Mononuclear cell (primary cell): ENCODE results near the gene SLC35A2. TPM values are rescaled to one million over a fixed set of nuclear protein-coding genes. Genes with fewer than 3 reads are reported as not detected.

ENCODE experiments used
- H3K27me3 ChIP-seq: 2 replicates; pipeline ENCODE4 v1.6.0; 2011; ENCODE audit warnings: low read length, control low read depth; ENCODE audit not compliant: insufficient read depth
- H3K4me1 ChIP-seq: 2 replicates; pipeline ENCODE4 v1.5.1; 2011; ENCODE audit warnings: mild to moderate bottlenecking, low read length, control low read depth; ENCODE audit not compliant: insufficient read depth
- H3K4me3 ChIP-seq: 2 replicates; pipeline ENCODE4 v1.5.1; 2011; ENCODE audit warnings: mild to moderate bottlenecking, low read length, moderate library complexity
- H3K9me3 ChIP-seq: 2 replicates; pipeline ENCODE4 v1.5.1; 2011; ENCODE audit warnings: low read depth, mild to moderate bottlenecking, control low read depth, low read length
- total RNA-seq: library from RNA; depleted of rRNA; stranded (reverse); fragments of >200 nt; gene quantifications from one replicate; pipeline ENCODE4 v1.2.3, GENCODE V29; 2012

SLC35A2 gene
- total RNA-seq, 1 donor, result 8.5 TPM

DNA sequence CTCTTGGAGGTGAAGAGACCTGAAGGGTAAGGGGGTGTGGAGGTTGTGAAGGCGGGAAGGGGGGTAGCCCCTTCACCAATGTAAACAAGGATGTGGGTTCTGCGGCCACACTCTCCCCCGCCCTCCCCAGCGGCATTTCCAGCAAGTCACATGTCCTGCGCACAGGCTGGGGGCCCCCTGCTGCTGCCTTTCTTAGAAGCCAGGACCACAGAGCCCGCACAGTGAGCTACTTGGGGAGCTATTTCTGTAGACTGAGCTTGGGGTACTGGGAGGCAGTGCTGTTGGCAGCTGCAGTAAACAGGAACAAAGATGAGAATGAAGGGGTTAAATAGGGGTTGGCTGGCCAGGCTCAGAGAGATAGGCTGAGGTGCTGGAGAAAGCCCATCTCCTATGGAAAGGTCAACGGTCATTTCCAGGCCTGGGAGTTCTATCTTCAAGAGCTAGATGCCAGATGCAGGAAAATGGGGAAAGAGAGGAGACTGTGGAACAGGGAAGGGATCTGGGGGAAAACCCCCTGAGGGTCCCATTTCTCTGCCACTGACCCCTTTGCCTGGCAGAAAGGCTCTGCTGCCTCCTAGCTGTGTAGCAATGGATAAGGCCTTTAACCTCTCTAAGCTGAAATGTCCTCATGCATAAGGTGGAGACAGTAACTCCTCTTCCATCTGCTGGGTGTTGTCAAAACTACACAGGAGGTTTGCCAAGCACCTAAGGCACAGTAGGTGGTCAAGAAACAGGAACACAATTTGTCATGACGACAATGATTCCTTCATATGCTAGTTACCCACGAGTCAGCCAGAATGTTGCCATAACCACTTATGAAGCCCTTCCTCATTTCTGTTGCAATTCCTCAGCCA, 25.8 kb upstream of the SLC35A2 start:
- Histone ChIP-seq H3K4me1 (peaks cover 88% of the 10 kb centered on the region), H3K9me3 (no peaks in the 10 kb centered on the region), H3K4me3 (no peak overlapping the region), H3K27me3 (no peaks in the 10 kb centered on the region)

DNA sequence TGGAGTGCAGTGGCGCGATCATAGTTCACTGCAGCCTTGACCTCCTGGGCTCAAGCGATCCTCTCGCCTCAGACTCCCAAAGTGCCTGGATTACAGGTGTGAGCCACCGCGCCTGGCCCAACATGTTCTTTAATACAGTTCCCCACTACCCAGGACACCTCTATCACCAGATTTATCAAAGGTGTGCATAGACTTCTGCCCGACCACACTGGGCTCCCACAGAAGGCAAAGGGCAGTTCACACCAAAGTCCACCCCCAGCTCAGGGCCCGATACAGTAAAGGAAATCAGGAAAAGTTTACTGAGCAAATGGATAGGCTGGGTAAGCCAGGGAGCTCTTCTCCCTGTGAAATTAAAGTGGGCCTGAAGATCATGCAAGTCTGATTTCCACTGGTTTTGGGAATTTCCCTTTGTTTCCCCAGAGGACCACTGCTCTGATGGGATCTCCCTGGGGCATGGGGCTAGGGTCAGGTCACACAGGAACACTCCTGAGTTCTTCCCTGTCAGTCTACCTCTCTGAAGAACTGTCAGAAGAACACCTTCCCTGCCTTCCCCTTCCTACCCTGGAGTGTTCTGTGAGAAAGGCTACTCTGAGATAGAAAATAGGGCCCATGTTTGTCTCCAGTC, 25.1 kb upstream of the SLC35A2 start:
- Histone ChIP-seq H3K27me3 (no peaks in the 10 kb centered on the region), H3K4me3 (no peak overlapping the region), H3K9me3 (no peaks in the 10 kb centered on the region), H3K4me1 (peaks cover 81% of the 10 kb centered on the region)

- H3K27me3 ChIP-seq, result no peaks in the 10 kb centered on the region
- H3K4me3 ChIP-seq, result no peak overlapping the region
- H3K9me3 ChIP-seq, result no peaks in the 10 kb centered on the region
- H3K4me1 ChIP-seq, result peaks cover 68% of the 10 kb centered on the region
Measured at GRCh38 chrX:48935301-48935670, 23.8 kb upstream of the SLC35A2 start.

- no peak overlapping the region for H3K4me3 ChIP-seq
- no peaks in the 10 kb centered on the region for H3K27me3 ChIP-seq
- peaks cover 63% of the 10 kb centered on the region for H3K4me1 ChIP-seq
- no peaks in the 10 kb centered on the region for H3K9me3 ChIP-seq
Measured at GRCh38 chrX:48934581-48935300, 23.3 kb upstream of the SLC35A2 start.

DNA sequence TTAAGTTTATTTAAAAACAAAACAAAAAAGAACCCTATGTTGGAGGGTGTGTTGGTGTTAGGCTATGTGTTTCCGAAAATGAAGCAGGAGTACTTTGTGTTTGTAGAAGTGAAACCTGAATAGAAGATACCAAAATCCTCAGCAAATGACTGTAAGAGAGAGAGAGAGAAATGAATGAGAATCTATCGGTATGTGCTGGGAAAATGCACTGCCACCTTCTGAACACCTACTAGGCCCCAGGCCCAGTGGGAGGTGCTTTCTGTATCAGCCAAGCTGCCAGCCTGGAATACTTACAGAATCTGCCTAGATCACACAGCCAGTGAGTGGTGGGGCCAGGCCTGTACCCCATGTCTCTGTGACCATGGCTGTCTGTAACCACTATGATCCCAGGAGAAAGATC, 22.3 kb upstream of the SLC35A2 start:
- no peak overlapping the region for H3K4me3 ChIP-seq
- peaks cover 53% of the 10 kb centered on the region for H3K4me1 ChIP-seq
- H3K9me3 ChIP-seq, result no peaks in the 10 kb centered on the region
- no peaks in the 10 kb centered on the region for H3K27me3 ChIP-seq

- H3K4me3 ChIP-seq, result no peak overlapping the region
- H3K4me1 ChIP-seq, result peaks cover 9% of the 10 kb centered on the region
- H3K9me3 ChIP-seq, result no peaks in the 10 kb centered on the region
- H3K27me3 ChIP-seq, result no peaks in the 10 kb centered on the region
Measured at GRCh38 chrX:48927736-48928382, 16.4 kb upstream of the SLC35A2 start.

DNA sequence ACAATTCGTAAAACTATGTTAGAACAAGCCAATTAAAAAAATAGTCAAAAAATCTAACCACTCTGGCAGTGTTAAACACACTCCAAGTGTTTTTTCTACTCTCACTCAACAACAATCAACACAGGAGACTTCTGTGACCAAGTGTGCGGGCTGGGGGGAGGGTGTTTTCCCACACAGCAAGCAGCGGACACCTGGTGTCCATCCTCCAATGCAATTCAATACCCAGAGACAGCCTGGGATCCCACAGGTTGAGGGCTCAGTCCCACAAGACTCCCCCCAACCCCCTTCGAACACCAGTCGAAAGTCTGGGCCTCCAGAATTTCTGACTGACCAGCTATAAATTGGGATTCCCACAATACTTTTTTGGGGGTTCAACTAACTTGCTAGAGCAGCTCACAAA, 15.7 kb upstream of the SLC35A2 start:
- no peak overlapping the region for H3K4me3 ChIP-seq
- H3K27me3 ChIP-seq, result no peaks in the 10 kb centered on the region
- peaks cover 11% of the 10 kb centered on the region for H3K4me1 ChIP-seq
- H3K9me3 ChIP-seq, result no peaks in the 10 kb centered on the region

GRCh38 chrX:48924270-48924669, 12.8 kb upstream of the SLC35A2 start:
- peaks cover 39% of the 10 kb centered on the region for H3K4me1 ChIP-seq
- no peak overlapping the region for H3K4me3 ChIP-seq
- H3K27me3 ChIP-seq, result no peaks in the 10 kb centered on the region
- no peaks in the 10 kb centered on the region for H3K9me3 ChIP-seq

DNA sequence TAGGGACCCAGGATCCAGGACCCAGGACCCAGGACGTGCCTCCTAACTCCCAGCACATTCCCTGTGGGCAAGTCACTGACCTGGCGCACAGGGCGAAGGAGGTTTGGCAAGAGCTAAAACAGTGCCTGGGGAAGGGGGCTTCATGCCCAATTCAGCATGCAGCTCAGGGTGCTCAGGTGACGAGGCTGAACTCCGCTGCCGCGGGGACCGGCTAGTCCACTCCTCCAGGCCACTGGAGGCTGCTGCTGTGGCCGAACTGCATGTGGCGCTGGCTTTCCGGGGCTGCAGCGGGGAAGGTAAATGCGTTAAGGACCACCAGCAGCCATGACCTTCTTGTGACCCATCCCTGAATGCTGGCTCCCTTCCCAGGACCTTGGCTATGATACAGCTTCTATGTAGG, 12.3 kb upstream of the SLC35A2 start:
- Histone ChIP-seq H3K4me1 (peaks cover 39% of the 10 kb centered on the region), H3K27me3 (no peaks in the 10 kb centered on the region), H3K4me3 (no peak overlapping the region), H3K9me3 (no peaks in the 10 kb centered on the region)

DNA sequence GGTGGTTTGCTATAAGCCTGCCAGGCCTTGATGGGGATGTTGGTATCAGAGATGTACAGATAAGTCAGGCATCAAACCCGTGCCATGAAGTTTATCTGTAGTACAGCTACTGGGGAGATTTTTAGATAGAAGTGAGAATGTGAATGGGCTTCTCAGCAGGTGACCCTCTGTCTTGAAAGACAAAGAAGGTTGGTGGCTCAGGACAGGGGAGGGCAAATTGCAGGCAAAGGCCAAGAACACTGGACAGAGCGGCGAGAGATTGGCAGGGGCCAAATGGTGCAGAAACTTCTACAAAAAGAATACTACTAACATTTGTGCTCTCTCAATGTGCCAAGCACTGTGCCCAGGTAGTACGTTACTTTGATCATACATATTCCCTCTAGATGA, 9.3 kb upstream of the SLC35A2 start:
- Histone ChIP-seq H3K27me3 (no peaks in the 10 kb centered on the region), H3K4me3 (no peak overlapping the region), H3K9me3 (no peaks in the 10 kb centered on the region), H3K4me1 (peaks cover 46% of the 10 kb centered on the region)

DNA sequence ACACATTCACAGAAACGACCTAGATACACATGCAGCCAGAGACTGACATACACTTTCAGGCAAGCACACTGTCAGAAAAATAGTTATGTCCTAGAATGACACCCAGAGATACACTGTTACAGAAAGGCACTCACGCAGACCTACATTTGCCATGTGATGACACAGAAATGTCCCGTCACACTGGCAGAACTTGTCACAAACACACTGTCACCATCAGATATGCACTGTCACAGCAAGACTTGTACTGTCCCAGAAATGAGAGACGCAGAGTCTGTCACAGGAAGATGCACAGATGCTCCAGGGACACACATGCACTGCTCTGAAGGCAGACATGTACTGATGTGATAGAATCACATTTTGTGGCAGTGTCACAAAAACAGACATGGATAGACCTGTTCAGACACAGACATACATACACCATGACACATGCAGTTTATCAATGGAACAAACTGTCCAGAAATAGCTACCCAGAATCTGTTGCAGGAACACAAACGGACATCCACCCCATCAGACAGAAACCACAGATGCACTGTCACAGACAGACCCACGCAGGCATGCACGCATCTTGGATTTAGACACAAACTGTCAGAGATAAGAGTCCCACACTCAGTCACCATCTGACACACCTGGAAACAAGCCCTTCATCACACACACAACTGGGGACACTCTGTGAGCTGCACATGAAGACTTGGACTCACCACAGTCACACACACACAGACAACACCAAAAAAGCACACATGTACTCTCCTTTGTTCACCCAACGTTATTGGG, 8.7 kb upstream of the SLC35A2 start:
- H3K9me3 ChIP-seq, result no peaks in the 10 kb centered on the region
- H3K27me3 ChIP-seq, result no peaks in the 10 kb centered on the region
- peaks cover 52% of the 10 kb centered on the region for H3K4me1 ChIP-seq
- peak overlapping the region; percentile 81 for H3K4me3 ChIP-seq

DNA sequence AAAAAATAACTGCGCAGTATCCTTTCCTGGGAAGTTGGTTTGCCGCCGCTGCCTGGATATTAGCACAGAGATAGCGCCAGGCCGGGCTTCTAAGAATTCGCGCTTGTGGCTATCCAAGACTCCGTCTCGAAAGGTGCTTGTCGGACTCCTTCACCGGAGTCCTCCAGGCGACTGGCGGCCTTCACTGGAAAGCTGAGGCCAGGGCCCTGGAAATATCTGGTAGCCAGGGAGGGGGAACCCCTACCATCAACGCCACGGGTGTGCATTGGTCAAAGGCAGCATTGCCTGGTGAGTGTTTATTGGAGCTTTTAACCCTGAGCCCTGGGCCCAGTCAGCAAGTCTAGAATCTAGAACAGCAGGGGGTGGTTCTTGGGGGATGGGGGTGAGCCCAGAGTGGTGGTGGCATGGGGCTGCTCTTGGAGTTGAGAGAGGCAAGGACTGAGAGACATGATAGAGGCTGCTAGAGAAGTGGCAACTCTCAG, 8.0 kb upstream of the SLC35A2 start:
- H3K9me3 ChIP-seq, result no peaks in the 10 kb centered on the region
- peaks cover 59% of the 10 kb centered on the region for H3K4me1 ChIP-seq
- H3K4me3 ChIP-seq, result peak overlapping the region; percentile 81
- no peaks in the 10 kb centered on the region for H3K27me3 ChIP-seq

GRCh38 chrX:48918643-48919340, 7.3 kb upstream of the SLC35A2 start, which contains the start of gene PIM2:
PIM2 (minus strand) TSS chrX:48919024; CDS start chrX:48918834, 190 bp downstream.
- H3K27me3 ChIP-seq, result no peaks in the 10 kb centered on the region
- H3K9me3 ChIP-seq, result no peaks in the 10 kb centered on the region
- H3K4me1 ChIP-seq, result peaks cover 65% of the 10 kb centered on the region
- H3K4me3 ChIP-seq, result peak within 1 kb of the TSS; percentile 81

DNA sequence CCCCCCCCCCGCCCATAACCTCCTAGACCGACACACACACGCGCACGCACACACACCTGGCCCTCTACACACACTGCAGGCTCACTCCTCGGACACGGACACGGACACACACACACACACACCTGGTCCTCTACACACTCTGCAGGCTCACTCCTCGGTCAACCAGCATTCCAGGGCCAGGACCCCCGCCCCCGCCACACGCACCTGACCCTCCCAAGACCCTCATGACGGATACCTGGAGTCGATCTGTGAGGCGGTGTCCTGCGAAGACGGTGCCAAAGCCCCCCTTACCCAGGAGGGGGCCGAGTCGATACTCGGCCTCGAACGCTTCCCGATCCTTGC, 6.8 kb upstream of the SLC35A2 start:
- H3K4me1 ChIP-seq, result peaks cover 70% of the 10 kb centered on the region

More for the DNA sequence above, 6.8 kb upstream of the SLC35A2 start:
- H3K9me3 ChIP-seq, result no peaks in the 10 kb centered on the region
- no peaks in the 10 kb centered on the region for H3K27me3 ChIP-seq
- peak overlapping the region; percentile 81 for H3K4me3 ChIP-seq
